Measurements from ENCODE around the gene VPS33B.
"Not testable (repeated sequence)": the region's sequence is repeated elsewhere in the genome, so short reads cannot be mapped to it uniquely, and the experiment has no call there.

VPS33B gene

GRCh38 chr15:91031796-91032195 is 9.4 kb upstream of the VPS33B start:
- no peak for DNase-seq (ENCODE audit: low read depth)

DNA sequence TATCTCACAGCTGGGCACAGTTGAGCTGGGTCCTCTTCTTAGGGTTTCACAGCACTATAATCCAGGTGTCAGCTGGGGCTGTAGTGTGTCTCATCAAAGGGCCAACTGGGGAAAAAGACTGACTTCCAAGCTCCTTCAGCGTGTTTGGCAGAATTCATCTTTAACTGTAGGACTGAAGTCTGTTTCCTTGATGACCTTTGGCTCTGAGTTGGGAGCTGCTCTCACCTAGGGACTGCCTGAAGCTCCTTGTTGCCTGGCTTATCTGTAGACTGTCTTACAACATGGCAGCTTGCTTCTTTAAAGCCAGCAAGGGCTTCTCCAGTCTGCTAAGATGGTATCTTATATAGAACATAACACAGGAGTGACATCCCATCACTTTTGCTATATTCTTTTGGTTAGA is 5.3 kb upstream of the VPS33B start:
- no peak for DNase-seq (ENCODE audit: low read depth)

- no peak for DNase-seq (ENCODE audit: low read depth)
Measured at GRCh38 chr15:91023720-91024119, 1.3 kb upstream of the VPS33B start.

GRCh38 chr15:91022832-91023129 is 387 bp upstream of the VPS33B start:
- DNase-seq (ENCODE audit: low read depth): no peak

GRCh38 chr15:91021516-91022074 is 799 bp downstream of the VPS33B start:
- no peak for DNase-seq (ENCODE audit: low read depth)

- no peak for DNase-seq (ENCODE audit: low read depth)
Measured at GRCh38 chr15:91018158-91018557, 4.2 kb downstream of the VPS33B start.

- no peak for DNase-seq (ENCODE audit: low read depth)
Measured at GRCh38 chr15:91017716-91018115, 4.7 kb downstream of the VPS33B start.

DNA sequence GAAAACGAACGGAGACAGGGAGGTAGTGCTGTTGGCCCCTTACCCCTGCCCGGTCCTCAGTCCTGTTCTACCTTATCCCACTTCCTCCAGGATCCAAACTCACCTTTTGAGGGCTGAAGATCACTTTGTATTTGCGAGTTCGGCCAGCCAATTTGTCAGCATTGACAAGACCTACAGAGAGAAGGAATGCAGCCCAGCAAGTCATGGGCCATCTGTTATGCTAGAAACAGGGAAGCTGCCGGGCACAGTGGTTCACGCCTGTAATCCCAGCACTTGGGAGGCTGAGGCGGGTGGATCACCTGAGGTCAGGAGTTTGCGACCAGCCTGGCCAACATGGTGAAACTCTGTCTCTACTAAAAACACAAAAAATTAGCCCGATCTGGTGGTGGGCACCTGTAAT is 8.7 kb downstream of the VPS33B start:
- not testable (repeated sequence) for DNase-seq (ENCODE audit: low read depth)

- no peak for DNase-seq (ENCODE audit: low read depth)
Measured at GRCh38 chr15:91007266-91007665, 15.1 kb downstream of the VPS33B start.

- no peak for DNase-seq (ENCODE audit: low read depth)
Measured at GRCh38 chr15:91001209-91001608, 21.2 kb downstream of the VPS33B start.

DNA sequence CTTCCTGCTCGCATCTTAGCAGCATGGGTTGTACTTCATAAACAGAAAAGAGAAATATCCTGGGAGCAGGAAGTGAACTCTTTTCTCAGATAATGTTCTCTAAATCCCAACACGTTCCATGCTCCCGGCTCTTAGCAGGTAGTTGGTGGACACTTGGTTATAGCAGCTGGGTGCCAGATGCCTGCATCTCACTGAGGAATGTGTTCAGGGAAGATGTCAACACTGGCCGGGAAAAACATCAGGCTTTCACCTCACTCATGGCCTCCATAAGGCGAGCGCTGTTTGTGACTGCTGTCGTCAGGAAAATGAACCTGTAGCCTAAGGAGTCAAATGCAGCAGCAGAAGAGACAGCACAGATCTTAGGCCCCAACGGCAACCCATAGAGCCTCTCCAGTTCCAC is 23.7 kb downstream of the VPS33B start:
- no peak for DNase-seq (ENCODE audit: low read depth)

- peak; percentile 93 for DNase-seq (ENCODE audit: low read depth)
Measured at GRCh38 chr15:90994417-90995311, 27.7 kb downstream of the VPS33B start, which contains the start of gene PRC1. Gene PRC1, minus strand, starts transcription at chr15:90994535. Its CDS starts 118 bp downstream, at chr15:90994417.

DNA sequence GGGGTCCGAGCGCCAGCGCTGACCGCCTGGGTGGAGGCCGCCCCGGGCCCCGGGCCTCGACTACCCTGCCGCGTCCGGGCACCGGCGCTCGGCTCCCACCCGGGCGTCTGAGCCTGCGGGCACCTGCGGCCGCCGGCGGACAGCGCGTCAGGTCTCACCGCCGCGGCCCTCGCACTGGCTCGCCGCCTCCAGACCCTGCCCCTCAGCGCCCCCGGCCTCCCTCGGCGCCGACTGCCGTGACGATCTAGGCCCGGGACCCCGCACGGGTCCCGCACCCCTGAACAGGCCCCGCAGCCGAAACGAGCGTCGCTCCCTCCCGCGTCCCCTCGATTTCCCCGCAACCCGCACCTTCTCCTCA is 28.4 kb downstream of the VPS33B start:
- no peak for DNase-seq (ENCODE audit: low read depth)

- DNase-seq (ENCODE audit: low read depth): no peak
Measured at GRCh38 chr15:90991587-90992285, 30.7 kb downstream of the VPS33B start.

DNA sequence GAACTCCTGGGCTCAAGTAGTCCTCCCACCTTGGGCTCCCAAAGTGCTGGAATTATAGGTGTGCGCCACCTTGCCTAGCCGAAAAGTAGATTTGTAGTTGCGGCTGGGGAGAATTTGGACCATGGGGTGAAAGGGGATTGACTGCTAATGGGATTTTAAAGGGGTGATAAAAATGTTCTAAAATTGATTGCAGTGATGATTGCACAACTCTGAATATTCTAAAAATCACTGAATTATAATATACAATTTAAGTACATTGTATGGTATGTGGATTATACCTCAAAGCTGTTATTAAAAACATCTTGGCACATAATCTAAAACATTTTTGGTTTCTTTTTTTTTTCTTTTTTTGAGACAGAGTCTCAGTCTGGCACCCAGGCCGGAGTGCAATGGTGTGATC is 31.9 kb downstream of the VPS33B start:
- no peak for DNase-seq (ENCODE audit: low read depth)

- no peak for DNase-seq (ENCODE audit: low read depth)
Measured at GRCh38 chr15:90989040-90989768, 33.2 kb downstream of the VPS33B start.

DNA sequence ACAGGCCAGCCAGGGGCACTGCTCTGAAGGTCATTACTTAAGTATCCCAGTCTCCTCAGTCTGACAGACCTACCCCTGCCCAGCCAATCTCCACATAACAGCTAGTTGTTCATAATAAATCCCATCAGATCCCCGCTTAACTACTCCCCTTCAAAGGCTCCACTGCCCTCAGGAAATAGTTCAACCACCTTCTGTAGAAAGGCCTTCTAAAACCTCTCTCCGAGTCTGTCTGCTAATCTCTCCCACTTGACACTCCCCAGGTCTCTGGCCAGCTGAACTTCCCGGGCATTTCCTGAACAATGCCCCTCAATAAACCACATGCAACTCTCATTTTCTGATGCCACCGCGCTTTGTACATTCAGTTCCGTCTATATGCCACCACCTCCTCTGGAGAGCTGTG is 34.1 kb downstream of the VPS33B start:
- DNase-seq (ENCODE audit: low read depth): no peak

- DNase-seq (ENCODE audit: low read depth): no peak
Measured at GRCh38 chr15:90987561-90988141, 34.7 kb downstream of the VPS33B start.

DNA sequence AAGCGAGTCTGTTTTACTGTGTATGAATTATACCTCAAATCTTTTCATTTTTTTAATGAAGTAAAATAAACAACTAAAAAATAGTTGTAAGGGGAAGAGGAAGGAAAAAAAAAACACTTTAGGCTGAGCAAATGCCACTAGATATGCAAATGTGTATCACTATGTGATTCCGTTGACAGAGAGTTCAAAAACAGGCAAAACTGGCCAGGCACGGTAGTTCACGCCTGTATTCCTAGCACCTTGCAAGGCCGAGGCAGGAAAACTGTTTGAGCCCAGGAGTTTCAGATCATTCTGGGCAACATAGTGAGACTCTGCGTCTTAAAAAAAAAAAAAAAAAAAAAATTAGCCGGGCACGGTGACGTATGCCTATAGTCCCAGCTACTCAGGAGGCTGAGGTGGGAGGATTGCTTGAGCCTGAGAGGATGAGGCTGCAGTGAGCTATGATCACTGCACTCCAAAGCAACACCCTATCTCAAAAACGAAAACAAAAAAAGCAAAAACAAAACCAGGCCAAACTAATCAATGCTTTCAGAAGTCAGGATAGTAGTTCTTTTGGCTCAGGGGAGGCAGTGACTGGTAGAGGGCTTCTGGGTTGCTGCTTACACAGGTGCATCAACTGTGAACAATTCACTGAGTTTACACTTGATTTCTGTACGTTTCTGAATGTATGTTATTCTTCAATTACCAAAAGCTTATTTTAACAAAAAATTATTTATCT is 35.4 kb downstream of the VPS33B start:
- no peak for DNase-seq (ENCODE audit: low read depth)

- no peak for DNase-seq (ENCODE audit: low read depth)
Measured at GRCh38 chr15:90982135-90982534, 40.3 kb downstream of the VPS33B start.

- DNase-seq (ENCODE audit: low read depth): no peak
Measured at GRCh38 chr15:90981681-90982080, 40.7 kb downstream of the VPS33B start.

DNA sequence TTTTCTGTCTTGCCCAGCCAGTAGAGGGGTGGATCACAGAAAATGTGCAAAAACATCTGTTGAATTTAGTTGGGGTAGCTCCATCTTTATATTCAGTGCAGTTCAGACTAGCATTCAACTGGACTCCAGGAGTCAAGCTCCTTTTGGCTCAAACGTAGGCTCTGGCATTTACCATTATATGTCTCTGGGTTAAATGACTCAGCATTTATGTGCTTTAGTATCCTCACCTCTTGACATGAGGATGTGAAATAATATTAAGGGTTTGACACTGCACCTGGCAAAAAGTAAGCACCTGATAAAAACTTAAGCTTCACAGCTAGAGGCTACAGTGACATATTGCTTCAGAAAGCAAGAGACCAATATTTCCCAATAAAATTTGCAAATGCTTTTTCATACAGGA is 42.8 kb downstream of the VPS33B start:
- DNase-seq (ENCODE audit: low read depth): no peak

Data from activated gamma-delta T cell treated with anti-CD3 and anti-CD28 coated beads, Interleukin-2, amount 50 U/mL, for 16 hours (primary cell).